Muscle of leg (tissue), 11 donors: ENCODE data around the gene WDR26. TPM values are rescaled to one million over a fixed set of nuclear protein-coding genes. Genes with fewer than 3 reads are reported as not detected.

ENCODE experiments used
- DNase-seq: peaks from one replicate; pipeline ENCODE4 v3.0.0; 2013
- H3K27ac ChIP-seq: one replicate; pipeline ENCODE4 v1.5.1; 2013; ENCODE audit warnings: mild to moderate bottlenecking, low read length, control low read depth
- H3K27me3 ChIP-seq: one replicate; pipeline ENCODE4 v1.6.1; 2013; ENCODE audit warnings: low read length; ENCODE audit not compliant: control insufficient read depth, insufficient read depth
- H3K36me3 ChIP-seq: one replicate; pipeline ENCODE4 v1.6.1; 2013; ENCODE audit warnings: low read length; ENCODE audit not compliant: control insufficient read depth, insufficient read depth
- H3K4me1 ChIP-seq: one replicate; pipeline ENCODE4 v1.6.1; 2013; ENCODE audit warnings: low read length; ENCODE audit not compliant: control insufficient read depth, insufficient read depth
- H3K4me3 ChIP-seq: one replicate; pipeline ENCODE4 v1.5.1; 2013; ENCODE audit warnings: low read length, control low read depth
- H3K9me3 ChIP-seq: replicated peaks from 2 replicates; pipeline ENCODE4 v1.6.1; 2013; ENCODE audit warnings: low read depth, low read length; ENCODE audit not compliant: control insufficient read depth
- WGBS: methylation state at CpG from one replicate; pipeline ENCODE4 v1.1.5; 2013; ENCODE audit warnings: missing lambda C conversion rate; ENCODE audit not compliant: insufficient coverage; 5-methylcytosine and 5-hydroxymethylcytosine counted together
- polyA plus RNA-seq, 8 donors: library from polyadenylated mRNA; unstranded; fragments of 120-200 nt; gene quantifications; one replicate each; pipeline versions ENCODE4 v1.2.1 to v1.2.3, GENCODE V29; 2013; ENCODE audit warnings: inconsistent platforms in 1 of 8, low replicate concordance in 1 of 8; ENCODE audit not compliant: insufficient read length in 8 of 8, insufficient read depth in 1 of 8
- total RNA-seq: library from RNA; stranded (reverse); fragments of 120-200 nt; gene quantifications from one replicate; pipeline ENCODE4 v1.2.4, GENCODE V29; 2013

Gene WDR26
- total and polyA plus RNA-seq, 9 donors: 39.8 to 77.9 (median 62.6) TPM

GRCh38 chr1:224405604-224405970, 29.0 kb downstream of the WDR26 start:
- Histone ChIP-seq H3K4me3 (no peak overlapping the region), H3K4me1 (no peaks in the 10 kb centered on the region), H3K9me3 (no peaks in the 10 kb centered on the region), H3K36me3 (peaks cover 28% of the 10 kb centered on the region), H3K27ac (no peak overlapping the region), H3K27me3 (no peaks in the 10 kb centered on the region)
- no peak for DNase-seq
- 92% methylated on average over 1 of the region's 2 CpGs for WGBS

GRCh38 chr1:224404916-224405603, 29.5 kb downstream of the WDR26 start:
- no peaks in the 10 kb centered on the region for H3K9me3 ChIP-seq
- H3K27ac ChIP-seq: no peak overlapping the region
- no peak for DNase-seq
- H3K27me3 ChIP-seq: no peaks in the 10 kb centered on the region
- no peaks in the 10 kb centered on the region for H3K4me1 ChIP-seq
- WGBS: no CpG with 5 or more reads among the region's 3 CpGs
- peaks cover 28% of the 10 kb centered on the region for H3K36me3 ChIP-seq
- H3K4me3 ChIP-seq: no peak overlapping the region

DNA sequence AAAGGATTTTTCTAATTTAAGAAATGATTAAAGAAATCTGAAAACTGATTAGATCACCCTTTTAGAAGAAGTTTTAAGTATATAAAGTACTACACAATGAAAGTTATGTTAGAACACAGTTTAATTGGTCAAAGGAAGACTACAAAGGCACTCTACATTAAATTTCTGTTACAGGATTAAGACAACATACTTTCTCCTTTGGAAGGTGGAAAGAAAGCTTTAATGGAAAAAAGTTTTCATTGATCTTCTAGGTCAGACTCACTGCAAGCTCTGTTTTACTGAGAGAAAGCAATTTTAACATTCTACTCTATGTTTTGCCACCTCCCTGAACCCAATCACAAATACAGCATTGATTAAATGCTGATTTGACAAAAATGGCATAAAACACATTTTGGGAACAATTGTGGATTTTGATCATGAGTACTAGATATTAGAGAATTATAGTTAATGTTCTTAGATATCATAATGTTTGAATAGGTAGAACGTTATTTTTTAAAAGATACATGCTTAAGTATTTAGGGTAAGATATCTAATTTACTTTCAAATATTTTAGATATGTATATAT, 32.0 kb downstream of the WDR26 start:
- no peak overlapping the region for H3K4me3 ChIP-seq
- no peaks in the 10 kb centered on the region for H3K27me3 ChIP-seq
- peaks cover 35% of the 10 kb centered on the region for H3K36me3 ChIP-seq
- no peak overlapping the region for H3K27ac ChIP-seq
- no CpG with 5 or more reads among the region's 1 CpG for WGBS
- no peaks in the 10 kb centered on the region for H3K9me3 ChIP-seq
- DNase-seq: no peak
- no peaks in the 10 kb centered on the region for H3K4me1 ChIP-seq

DNA sequence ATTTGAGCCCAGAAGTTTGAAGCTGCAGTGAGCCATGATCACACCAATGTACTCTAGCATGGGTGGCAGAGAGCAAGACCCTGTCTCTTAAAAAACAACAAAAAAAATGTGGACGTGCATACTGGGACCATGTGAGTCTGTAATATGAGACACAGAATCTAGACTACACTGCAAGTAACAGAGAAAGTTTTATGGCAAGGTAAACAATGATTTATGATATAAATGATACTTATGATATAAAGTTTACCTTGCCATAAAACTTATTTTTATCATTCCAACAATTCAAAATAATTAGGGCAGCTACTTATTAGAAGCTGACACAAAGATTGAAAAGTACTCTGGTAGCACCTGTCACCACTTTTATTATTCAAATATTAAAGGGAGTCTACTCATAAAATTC, 34.7 kb downstream of the WDR26 start:
- peaks cover 31% of the 10 kb centered on the region for H3K36me3 ChIP-seq
- no peak overlapping the region for H3K4me3 ChIP-seq
- WGBS: no CpG with 5 or more reads among the region's 1 CpG

GRCh38 chr1:224393294-224393693, 41.3 kb downstream of the WDR26 start:
- Histone ChIP-seq H3K4me1 (no peaks in the 10 kb centered on the region), H3K27ac (no peak overlapping the region), H3K4me3 (no peak overlapping the region), H3K9me3 (no peaks in the 10 kb centered on the region), H3K36me3 (peaks cover 30% of the 10 kb centered on the region), H3K27me3 (no peaks in the 10 kb centered on the region)
- WGBS: no CpG with 5 or more reads among the region's 3 CpGs
- no peak for DNase-seq

More for the DNA sequence above, 34.7 kb downstream of the WDR26 start:
- no peak for DNase-seq
- H3K9me3 ChIP-seq: no peaks in the 10 kb centered on the region
- H3K27ac ChIP-seq: no peak overlapping the region
- H3K4me1 ChIP-seq: no peaks in the 10 kb centered on the region
- no peaks in the 10 kb centered on the region for H3K27me3 ChIP-seq

- Histone ChIP-seq H3K4me1 (no peaks in the 10 kb centered on the region), H3K36me3 (peaks cover 30% of the 10 kb centered on the region), H3K9me3 (no peaks in the 10 kb centered on the region), H3K27ac (no peak overlapping the region), H3K4me3 (no peak overlapping the region), H3K27me3 (no peaks in the 10 kb centered on the region)
- DNase-seq: no peak
- no CpG with 5 or more reads among the region's 4 CpGs for WGBS
Measured at GRCh38 chr1:224392411-224393249, 42.0 kb downstream of the WDR26 start.

DNA sequence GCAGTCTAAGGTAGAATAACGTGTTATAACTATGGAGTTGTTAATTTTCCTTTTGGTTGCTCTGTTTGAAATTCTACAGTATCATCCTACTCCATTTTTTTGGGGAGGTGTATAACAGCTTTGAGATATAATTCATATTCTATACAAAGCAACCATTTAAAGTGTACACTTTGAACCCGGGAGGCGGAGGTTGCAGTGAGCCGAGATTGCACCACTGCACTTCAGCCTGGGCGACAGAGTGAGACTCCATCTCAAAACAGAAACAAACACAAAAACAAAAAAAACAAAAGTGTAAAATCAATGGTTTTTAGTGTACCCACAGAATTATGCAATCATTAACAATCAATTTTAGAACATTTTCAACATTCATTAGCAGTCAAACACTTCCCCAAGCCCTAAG, 44.1 kb downstream of the WDR26 start:
- Histone ChIP-seq H3K4me3 (no peak overlapping the region), H3K27me3 (no peaks in the 10 kb centered on the region), H3K9me3 (no peaks in the 10 kb centered on the region), H3K4me1 (no peaks in the 10 kb centered on the region), H3K36me3 (peaks cover 29% of the 10 kb centered on the region), H3K27ac (no peak overlapping the region)
- DNase-seq: no peak
- no CpG with 5 or more reads among the region's 5 CpGs for WGBS

GRCh38 chr1:224387943-224388342, 46.7 kb downstream of the WDR26 start:
- H3K27ac ChIP-seq: no peak overlapping the region

DNA sequence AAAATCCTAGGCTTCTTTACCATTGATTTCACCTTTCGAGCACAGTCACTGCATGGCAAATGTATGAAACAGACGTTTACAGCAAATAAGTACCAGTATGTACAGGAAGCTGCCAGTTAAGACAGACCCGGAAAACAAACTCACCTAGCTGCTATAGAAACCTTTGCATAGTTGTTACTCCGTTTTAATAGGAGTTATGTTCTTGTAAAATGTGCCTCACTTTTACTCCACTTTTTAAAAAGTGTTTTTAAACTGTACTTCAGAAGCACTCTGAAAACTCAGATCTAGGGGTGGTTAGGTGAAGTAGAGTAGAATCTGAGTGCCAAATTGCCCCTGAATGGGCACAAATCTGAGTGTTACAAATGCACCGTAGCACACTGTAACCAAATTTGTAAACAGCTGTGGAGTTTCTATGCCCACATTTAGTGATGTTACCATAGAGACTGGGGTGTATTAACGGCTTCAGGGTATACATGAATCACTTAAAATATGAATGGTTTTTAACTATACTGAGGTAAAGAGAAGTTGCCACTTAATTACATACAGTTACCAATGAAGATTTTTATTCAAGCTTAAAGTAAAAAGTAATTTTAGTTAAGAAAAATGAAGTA, 47.2 kb downstream of the WDR26 start:
- WGBS: 100% methylated on average over 1 of the region's 6 CpGs
- H3K4me3 ChIP-seq: no peak overlapping the region

More at GRCh38 chr1:224387943-224388342, 46.7 kb downstream of the WDR26 start:
- no CpG with 5 or more reads among the region's 2 CpGs for WGBS
- Histone ChIP-seq H3K36me3 (peaks cover 18% of the 10 kb centered on the region), H3K4me1 (no peaks in the 10 kb centered on the region), H3K27me3 (no peaks in the 10 kb centered on the region), H3K4me3 (no peak overlapping the region), H3K9me3 (no peaks in the 10 kb centered on the region)
- DNase-seq: no peak

DNA sequence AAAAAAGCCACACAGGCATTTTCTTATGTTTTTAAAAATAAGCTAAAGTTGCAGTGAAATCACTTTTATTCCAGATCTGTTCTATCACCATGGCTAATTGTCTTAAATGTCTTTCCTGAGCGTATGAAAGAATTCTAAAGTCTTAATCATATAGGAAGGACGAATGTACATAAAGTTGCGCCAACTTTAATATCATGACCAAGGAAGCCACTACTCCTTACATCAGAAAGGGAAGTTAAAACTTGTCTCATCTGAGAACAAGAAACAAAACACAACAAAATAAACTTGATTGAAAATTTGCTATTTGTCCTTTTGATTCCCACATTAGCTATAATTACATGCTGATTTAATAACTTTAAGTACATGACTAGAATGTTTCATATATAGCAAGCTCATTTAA, 51.4 kb downstream of the WDR26 start:
- H3K27ac ChIP-seq: no peak overlapping the region
- H3K4me3 ChIP-seq: no peak overlapping the region
- no peaks in the 10 kb centered on the region for H3K9me3 ChIP-seq
- no peaks in the 10 kb centered on the region for H3K4me1 ChIP-seq
- H3K36me3 ChIP-seq: peaks cover 2% of the 10 kb centered on the region
- H3K27me3 ChIP-seq: no peaks in the 10 kb centered on the region
- no CpG with 5 or more reads among the region's 3 CpGs for WGBS
- DNase-seq: no peak

More for the DNA sequence above, 47.2 kb downstream of the WDR26 start:
- no peak overlapping the region for H3K27ac ChIP-seq
- peak; percentile 53 for DNase-seq
- no peaks in the 10 kb centered on the region for H3K27me3 ChIP-seq
- peaks cover 18% of the 10 kb centered on the region for H3K36me3 ChIP-seq
- H3K9me3 ChIP-seq: no peaks in the 10 kb centered on the region
- no peaks in the 10 kb centered on the region for H3K4me1 ChIP-seq
